ENCODE data around the gene SMARCC2.
A peak's percentile ranks its signal among the peaks of the same experiment; 100 is the strongest.

SMARCC2 gene

DNA sequence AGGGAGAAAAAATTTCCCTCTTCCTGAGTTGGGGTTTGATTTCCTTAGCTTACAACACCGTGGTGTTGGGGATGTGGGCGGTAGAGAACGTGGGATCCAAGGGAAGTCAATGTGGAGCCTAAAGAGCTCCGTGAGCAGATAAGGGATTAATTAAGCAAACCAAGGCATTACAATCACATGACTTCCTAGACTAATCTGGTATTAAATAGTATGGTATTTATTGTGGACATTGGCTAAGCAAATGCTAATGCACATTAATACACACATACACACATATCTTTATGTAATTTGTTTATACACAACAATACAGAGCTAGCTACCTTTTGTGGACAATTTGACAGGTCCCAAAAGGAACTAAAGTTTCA, 33.2 kb upstream of the SMARCC2 start:
- no peaks in the 10 kb centered on the region for H3K9me3 ChIP-seq (ENCODE audit: insufficient read depth, low read length)
- peak overlapping the region; percentile 61 for H2AFZ ChIP-seq (ENCODE audit: low read depth, low read length)
- peak overlapping the region; percentile 96 for H3K4me2 ChIP-seq (ENCODE audit: low read length)
- H3K27ac ChIP-seq (ENCODE audit: low read length): peak overlapping the region; percentile 73
- no peaks in the 10 kb centered on the region for H3K36me3 ChIP-seq (replicated peaks; ENCODE audit: low read depth, low read length)
- peaks cover 37% of the 10 kb centered on the region for H3K79me2 ChIP-seq (ENCODE audit: low read length)
- no peaks in the 10 kb centered on the region for H3K27me3 ChIP-seq (ENCODE audit: low read depth, low read length)
- peaks cover 5% of the 10 kb centered on the region; the same call in 1 of the 2 replicates for H4K20me1 ChIP-seq (ENCODE audit: insufficient read depth, low read length)
- TF ChIP-seq, protein P1, sequence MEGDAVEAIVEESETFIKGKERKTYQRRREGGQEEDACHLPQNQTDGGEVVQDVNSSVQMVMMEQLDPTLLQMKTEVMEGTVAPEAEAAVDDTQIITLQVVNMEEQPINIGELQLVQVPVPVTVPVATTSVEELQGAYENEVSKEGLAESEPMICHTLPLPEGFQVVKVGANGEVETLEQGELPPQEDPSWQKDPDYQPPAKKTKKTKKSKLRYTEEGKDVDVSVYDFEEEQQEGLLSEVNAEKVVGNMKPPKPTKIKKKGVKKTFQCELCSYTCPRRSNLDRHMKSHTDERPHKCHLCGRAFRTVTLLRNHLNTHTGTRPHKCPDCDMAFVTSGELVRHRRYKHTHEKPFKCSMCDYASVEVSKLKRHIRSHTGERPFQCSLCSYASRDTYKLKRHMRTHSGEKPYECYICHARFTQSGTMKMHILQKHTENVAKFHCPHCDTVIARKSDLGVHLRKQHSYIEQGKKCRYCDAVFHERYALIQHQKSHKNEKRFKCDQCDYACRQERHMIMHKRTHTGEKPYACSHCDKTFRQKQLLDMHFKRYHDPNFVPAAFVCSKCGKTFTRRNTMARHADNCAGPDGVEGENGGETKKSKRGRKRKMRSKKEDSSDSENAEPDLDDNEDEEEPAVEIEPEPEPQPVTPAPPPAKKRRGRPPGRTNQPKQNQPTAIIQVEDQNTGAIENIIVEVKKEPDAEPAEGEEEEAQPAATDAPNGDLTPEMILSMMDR (IDR thresholded peaks at IDR 0.05; ENCODE audit: low read depth, low read length): no peak
- TF ChIP-seq EZH2phosphoT487 (IDR thresholded peaks at IDR 0.05; ENCODE audit: low read depth): no peak
- peak overlapping the region; percentile 89 for H3K4me3 ChIP-seq (ENCODE audit: low read length)
- peak overlapping the region; percentile 89 for H3K9ac ChIP-seq (ENCODE audit: low read length)
- H3K4me1 ChIP-seq (ENCODE audit: low read length): peaks cover 26% of the 10 kb centered on the region

DNA sequence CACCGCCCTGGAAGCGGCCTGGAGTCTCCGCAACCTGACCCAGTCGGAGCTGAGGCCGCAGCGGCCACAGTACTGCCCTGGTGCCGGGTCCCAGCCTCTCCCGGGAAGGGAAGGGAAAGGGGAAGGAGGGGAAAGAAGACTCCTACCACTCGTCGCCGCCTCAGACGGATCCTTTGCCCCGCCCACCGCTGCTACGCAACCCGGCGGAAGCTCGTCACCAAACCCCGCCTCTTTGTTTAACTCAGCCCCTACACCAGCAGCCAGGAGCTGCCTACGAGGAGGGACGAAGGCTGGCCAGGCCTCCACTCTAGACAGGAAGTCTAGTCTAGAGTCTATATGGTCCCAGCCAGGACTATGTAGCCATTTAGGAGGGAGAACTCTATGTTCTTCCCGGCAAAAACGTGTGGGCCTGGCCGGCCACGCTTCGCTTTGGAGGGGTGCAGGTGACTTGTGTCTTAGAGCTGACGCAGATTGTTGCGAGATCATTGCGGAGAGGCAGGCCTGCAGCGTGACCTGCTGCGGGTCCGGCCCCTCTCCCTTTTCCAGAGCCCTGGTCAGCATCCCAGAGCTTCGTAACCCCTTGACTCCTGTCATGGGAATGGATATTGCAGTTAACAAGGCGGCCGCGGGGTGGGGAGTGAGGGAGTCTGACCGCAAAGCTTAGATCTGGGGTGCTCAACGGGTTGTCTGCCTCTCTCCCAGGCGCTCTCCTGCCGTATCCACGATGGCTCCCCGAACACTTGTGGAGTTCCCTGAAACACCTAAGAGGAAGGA, 32.7 kb upstream of the SMARCC2 start, which contains the start of gene RNF41:
Gene RNF41, minus strand, starts transcription at position 166 of the 774 bp plus-strand sequence. CDS start 7,875 bp downstream, outside the sequence.
- peaks cover 26% of the 10 kb centered on the region for H3K4me1 ChIP-seq (ENCODE audit: low read length)
- H3K4me2 ChIP-seq (ENCODE audit: low read length): peak within 1 kb of the TSS; percentile 96
- TF ChIP-seq, protein P1 (IDR thresholded peaks at IDR 0.05; ENCODE audit: low read depth, low read length): no peak
- no peak for TF ChIP-seq EZH2phosphoT487 (IDR thresholded peaks at IDR 0.05; ENCODE audit: low read depth)
- peak within 1 kb of the TSS; percentile 89 for H3K4me3 ChIP-seq (ENCODE audit: low read length)
- peaks cover 37% of the 10 kb centered on the region for H3K79me2 ChIP-seq (ENCODE audit: low read length)
- H4K20me1 ChIP-seq (ENCODE audit: insufficient read depth, low read length): peaks cover 5% of the 10 kb centered on the region; the same call in 1 of the 2 replicates
- H3K9me3 ChIP-seq (ENCODE audit: insufficient read depth, low read length): no peaks in the 10 kb centered on the region
- peak within 1 kb of the TSS; percentile 89 for H3K9ac ChIP-seq (ENCODE audit: low read length)
- H2AFZ ChIP-seq (ENCODE audit: low read depth, low read length): peak within 1 kb of the TSS; percentile 77
- H3K27ac ChIP-seq (ENCODE audit: low read length): peak within 1 kb of the TSS; percentile 73
- no peaks in the 10 kb centered on the region for H3K27me3 ChIP-seq (ENCODE audit: low read depth, low read length)
- H3K36me3 ChIP-seq (replicated peaks; ENCODE audit: low read depth, low read length): no peaks in the 10 kb centered on the region

DNA sequence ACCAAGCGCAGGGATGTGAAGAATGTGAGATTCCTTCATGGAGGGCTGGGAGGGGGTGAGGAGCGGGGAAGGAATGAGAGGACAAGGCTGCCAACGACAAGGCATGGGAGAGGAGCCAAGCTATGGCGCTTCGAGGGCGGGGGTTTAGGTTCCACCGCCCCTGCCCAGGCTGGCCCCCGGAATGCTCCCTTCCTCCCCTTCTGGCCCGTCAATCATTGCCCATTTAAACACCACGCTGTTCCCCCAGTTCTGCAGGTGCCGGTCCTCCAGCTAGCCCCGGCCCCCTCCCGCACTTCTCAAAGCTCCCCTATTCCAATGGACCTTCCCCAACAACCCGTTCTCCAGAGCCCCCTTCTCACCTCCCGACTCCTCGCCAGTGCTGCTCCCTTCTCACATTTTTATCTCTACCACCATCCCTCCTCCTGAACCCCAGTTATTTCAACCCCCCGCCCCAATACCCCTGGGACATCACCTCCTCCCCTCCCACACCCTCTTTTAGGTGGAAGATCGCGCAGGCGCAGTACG, 32.0 kb upstream of the SMARCC2 start:
- Histone ChIP-seq H3K27me3 (ENCODE audit: low read depth, low read length) (no peaks in the 10 kb centered on the region), H3K27ac (ENCODE audit: low read length) (peak overlapping the region; percentile 73), H3K9ac (ENCODE audit: low read length) (peak overlapping the region; percentile 89), H3K36me3 (replicated peaks; ENCODE audit: low read depth, low read length) (peaks cover 3% of the 10 kb centered on the region), H3K4me3 (ENCODE audit: low read length) (peak overlapping the region; percentile 89), H3K79me2 (ENCODE audit: low read length) (peaks cover 37% of the 10 kb centered on the region), H3K4me2 (ENCODE audit: low read length) (peak overlapping the region; percentile 91), H3K9me3 (ENCODE audit: insufficient read depth, low read length) (no peaks in the 10 kb centered on the region), H4K20me1 (ENCODE audit: insufficient read depth, low read length) (peaks cover 5% of the 10 kb centered on the region; the same call in 1 of the 2 replicates), H2AFZ (ENCODE audit: low read depth, low read length) (peak overlapping the region; percentile 77), H3K4me1 (ENCODE audit: low read length) (peaks cover 26% of the 10 kb centered on the region)
- no peak for TF ChIP-seq EZH2phosphoT487 (IDR thresholded peaks at IDR 0.05; ENCODE audit: low read depth)
- TF ChIP-seq, protein P1 (IDR thresholded peaks at IDR 0.05; ENCODE audit: low read depth, low read length): no peak

DNA sequence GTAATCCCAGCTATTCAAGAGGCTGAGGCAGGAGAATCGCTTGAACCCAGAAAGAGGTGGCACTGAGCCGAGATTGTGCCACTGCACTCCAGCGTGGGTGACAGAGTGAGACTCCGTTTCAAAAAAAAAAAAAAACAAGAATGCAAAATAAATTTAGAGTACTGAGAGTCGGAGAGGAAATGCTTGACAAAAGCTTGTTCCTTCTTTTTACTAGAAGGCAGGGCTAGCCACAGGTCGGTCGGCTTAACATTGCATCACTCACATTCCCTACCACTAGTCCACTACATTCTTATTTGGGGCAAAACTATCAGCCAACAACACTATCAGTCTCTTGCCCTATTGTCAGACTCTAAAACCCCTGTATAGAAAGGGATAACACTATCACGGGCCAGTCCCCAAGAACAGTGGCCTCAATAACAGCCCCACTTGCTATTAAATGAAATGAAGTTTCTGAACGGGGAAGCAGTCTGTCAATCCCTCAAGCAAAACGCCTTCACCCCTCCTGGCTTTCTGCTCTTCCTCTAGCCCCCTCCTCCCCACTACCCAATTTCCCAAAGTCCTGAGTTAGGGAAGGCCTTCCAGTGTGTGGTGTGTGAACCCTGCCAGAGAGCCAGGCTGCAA, 31.4 kb upstream of the SMARCC2 start:
- no peak for TF ChIP-seq EZH2phosphoT487 (IDR thresholded peaks at IDR 0.05; ENCODE audit: low read depth)
- TF ChIP-seq, protein P1 (IDR thresholded peaks at IDR 0.05; ENCODE audit: low read depth, low read length): no peak
- H3K9me3 ChIP-seq (ENCODE audit: insufficient read depth, low read length): no peaks in the 10 kb centered on the region
- H3K36me3 ChIP-seq (replicated peaks; ENCODE audit: low read depth, low read length): peaks cover 7% of the 10 kb centered on the region
- no peaks in the 10 kb centered on the region for H3K27me3 ChIP-seq (ENCODE audit: low read depth, low read length)
- H3K27ac ChIP-seq (ENCODE audit: low read length): peak overlapping the region; percentile 73
- H3K4me1 ChIP-seq (ENCODE audit: low read length): peaks cover 26% of the 10 kb centered on the region
- peaks cover 5% of the 10 kb centered on the region; the same call in 1 of the 2 replicates for H4K20me1 ChIP-seq (ENCODE audit: insufficient read depth, low read length)
- H3K79me2 ChIP-seq (ENCODE audit: low read length): peaks cover 37% of the 10 kb centered on the region
- peak overlapping the region; percentile 91 for H3K4me2 ChIP-seq (ENCODE audit: low read length)
- H2AFZ ChIP-seq (ENCODE audit: low read depth, low read length): no peak overlapping the region
- peak overlapping the region; percentile 89 for H3K4me3 ChIP-seq (ENCODE audit: low read length)
- peak overlapping the region; percentile 89 for H3K9ac ChIP-seq (ENCODE audit: low read length)
